Right atrium auricular region (tissue), 2 donors: Measurements from ENCODE around the gene DGKZ. TPM values are rescaled to one million over a fixed set of nuclear protein-coding genes. Genes with fewer than 3 reads are reported as not detected.
A peak's percentile ranks its signal among the peaks of the same experiment; 100 is the strongest.

ENCODE experiments used
- DNase-seq: peaks from one replicate; pipeline ENCODE4 v3.0.0-alpha.2; 2019; ENCODE audit warnings: low spot score
- H3K27ac ChIP-seq, 2 donors: fragments of 200-600 bp; sonication (generic); 1 replicate in 1 of 2; 2 replicates in 1 of 2; pipeline ENCODE4 v1.5.1; 2016 to 2019
- H3K27me3 ChIP-seq, 2 donors: fragments of 200-600 bp; sonication (generic); one replicate each; pipeline versions ENCODE4 v1.5.1 to v1.6.0; 2017 to 2019
- H3K36me3 ChIP-seq: fragments of 200-600 bp; sonication (generic); one replicate; pipeline ENCODE4 v1.5.1; 2016
- H3K4me1 ChIP-seq, 2 donors: fragments of 200-600 bp; sonication (generic); one replicate each; pipeline versions ENCODE4 v1.5.1 to v1.6.0; 2017 to 2019
- H3K4me3 ChIP-seq, 2 donors: fragments of 200-600 bp; sonication (generic); 1 replicate in 1 of 2; 2 replicates in 1 of 2; pipeline ENCODE4 v1.5.1; 2017 to 2019; ENCODE audit warnings: mild to moderate bottlenecking in 1 of 2, moderate library complexity in 1 of 2
- H3K9me3 ChIP-seq, 2 donors: fragments of 200-600 bp; sonication (generic); one replicate each; pipeline ENCODE4 v1.5.1; 2019
- total RNA-seq, 2 donors: library from RNA; depleted of rRNA; stranded (reverse); fragments of >200 nt; gene quantifications; one replicate each; pipeline ENCODE4 v1.1.0, GENCODE V29; 2016
- TF ChIP-seq, protein P1 (sequence below), 2 donors: fragments of 200-600 bp; sonication (generic); IDR thresholded peaks; one replicate each; pipeline ENCODE4 v1.5.1; 2019; ENCODE audit warnings: antibody characterized with exemption in 2 of 2

Gene DGKZ
- total RNA-seq, 2 donors from 2014 or later: 91.7 to 116 TPM

DNA sequence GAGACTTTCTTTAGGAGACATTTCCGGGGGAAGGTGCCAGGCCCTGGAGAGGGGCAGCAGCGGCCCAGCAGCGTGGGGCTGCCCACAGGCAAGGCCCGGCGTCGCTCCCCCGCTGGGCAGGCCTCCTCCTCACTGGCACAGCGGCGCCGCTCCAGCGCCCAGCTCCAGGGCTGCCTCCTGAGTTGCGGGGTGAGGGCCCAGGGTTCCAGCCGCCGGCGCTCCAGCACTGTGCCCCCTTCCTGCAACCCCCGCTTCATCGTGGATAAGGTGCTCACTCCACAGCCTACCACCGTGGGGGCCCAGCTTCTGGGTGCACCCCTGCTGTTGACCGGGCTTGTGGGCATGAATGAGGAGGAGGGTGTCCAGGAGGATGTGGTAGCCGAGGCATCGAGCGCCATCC, 19.0 kb downstream of the DGKZ start:
- peaks cover 34% of the 10 kb centered on the region for H3K36me3 ChIP-seq

DNA sequence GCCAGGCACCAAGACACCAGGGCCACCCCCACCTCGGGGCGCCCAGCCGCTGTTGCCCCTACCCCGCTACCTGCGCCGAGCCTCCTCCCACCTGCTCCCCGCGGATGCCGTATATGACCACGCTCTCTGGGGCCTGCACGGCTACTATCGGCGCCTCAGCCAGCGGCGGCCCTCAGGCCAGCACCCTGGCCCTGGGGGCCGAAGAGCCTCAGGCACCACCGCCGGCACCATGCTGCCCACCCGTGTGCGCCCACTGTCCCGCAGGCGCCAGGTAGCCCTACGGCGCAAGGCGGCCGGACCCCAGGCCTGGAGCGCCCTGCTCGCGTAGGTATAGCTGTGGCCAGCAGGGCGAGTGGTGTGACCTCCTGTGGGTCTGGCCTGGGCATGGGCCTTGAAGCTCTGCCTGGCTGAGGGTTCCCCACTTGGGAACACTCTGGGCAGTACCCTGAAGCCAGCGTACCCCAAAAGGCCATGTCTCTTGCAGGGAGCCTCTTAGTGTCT, 19.4 kb downstream of the DGKZ start:
- Histone ChIP-seq H3K36me3 (peaks cover 38% of the 10 kb centered on the region), H3K4me3 (no peak overlapping the region), H3K27me3 (no peaks in the 10 kb centered on the region), H3K4me1 (peaks cover 5 to 63% of the 10 kb centered on the region in 2 donors), H3K27ac (peak overlapping the region; percentile 88 to 90), H3K9me3 (no peaks in the 10 kb centered on the region)
- TF ChIP-seq, protein P1, sequence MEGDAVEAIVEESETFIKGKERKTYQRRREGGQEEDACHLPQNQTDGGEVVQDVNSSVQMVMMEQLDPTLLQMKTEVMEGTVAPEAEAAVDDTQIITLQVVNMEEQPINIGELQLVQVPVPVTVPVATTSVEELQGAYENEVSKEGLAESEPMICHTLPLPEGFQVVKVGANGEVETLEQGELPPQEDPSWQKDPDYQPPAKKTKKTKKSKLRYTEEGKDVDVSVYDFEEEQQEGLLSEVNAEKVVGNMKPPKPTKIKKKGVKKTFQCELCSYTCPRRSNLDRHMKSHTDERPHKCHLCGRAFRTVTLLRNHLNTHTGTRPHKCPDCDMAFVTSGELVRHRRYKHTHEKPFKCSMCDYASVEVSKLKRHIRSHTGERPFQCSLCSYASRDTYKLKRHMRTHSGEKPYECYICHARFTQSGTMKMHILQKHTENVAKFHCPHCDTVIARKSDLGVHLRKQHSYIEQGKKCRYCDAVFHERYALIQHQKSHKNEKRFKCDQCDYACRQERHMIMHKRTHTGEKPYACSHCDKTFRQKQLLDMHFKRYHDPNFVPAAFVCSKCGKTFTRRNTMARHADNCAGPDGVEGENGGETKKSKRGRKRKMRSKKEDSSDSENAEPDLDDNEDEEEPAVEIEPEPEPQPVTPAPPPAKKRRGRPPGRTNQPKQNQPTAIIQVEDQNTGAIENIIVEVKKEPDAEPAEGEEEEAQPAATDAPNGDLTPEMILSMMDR (IDR thresholded peaks at IDR 0.05): no peak
- DNase-seq: no peak

More for the DNA sequence above, 19.0 kb downstream of the DGKZ start:
- H3K27ac ChIP-seq: peak overlapping the region; percentile 88 to 90
- no peaks in the 10 kb centered on the region for H3K9me3 ChIP-seq
- H3K27me3 ChIP-seq: no peaks in the 10 kb centered on the region
- DNase-seq: no peak
- TF ChIP-seq, protein P1 (IDR thresholded peaks at IDR 0.05): no peak
- H3K4me1 ChIP-seq: peaks cover 5 to 68% of the 10 kb centered on the region in 2 donors
- no peak overlapping the region for H3K4me3 ChIP-seq

DNA sequence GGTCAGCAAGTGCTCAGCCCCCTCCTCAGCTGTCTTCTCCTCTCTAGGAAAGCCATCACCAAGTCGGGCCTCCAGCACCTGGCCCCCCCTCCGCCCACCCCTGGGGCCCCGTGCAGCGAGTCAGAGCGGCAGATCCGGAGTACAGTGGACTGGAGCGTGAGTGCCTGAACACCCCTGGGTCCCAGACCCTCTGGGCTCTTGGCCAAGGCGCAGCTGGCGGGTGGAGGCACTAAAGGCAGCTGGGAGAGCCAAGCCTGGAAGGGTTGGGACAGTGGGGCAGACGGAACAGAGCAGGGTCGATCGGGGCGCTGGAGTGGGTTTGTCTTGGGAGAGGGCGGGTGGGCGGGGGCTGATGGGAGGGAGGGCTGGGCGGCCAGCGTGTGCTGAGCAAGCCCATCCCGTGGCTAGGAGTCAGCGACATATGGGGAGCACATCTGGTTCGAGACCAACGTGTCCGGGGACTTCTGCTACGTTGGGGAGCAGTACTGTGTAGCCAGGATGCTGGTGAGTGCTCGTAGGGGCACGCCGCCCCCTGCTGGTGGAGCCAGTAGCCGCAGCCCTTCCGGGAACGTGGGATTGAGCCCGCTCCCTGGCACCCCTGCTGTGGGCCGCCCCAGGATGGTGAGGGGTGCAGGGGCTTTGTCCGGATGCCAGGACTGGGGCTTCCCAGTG, 20.1 kb downstream of the DGKZ start:
- Histone ChIP-seq H3K9me3 (no peaks in the 10 kb centered on the region), H3K4me1 (peaks cover 5 to 56% of the 10 kb centered on the region in 2 donors), H3K27me3 (no peaks in the 10 kb centered on the region), H3K36me3 (peaks cover 45% of the 10 kb centered on the region), H3K27ac (peak overlapping the region; percentile 88 to 90), H3K4me3 (no peak overlapping the region)
- DNase-seq: no peak
- TF ChIP-seq, protein P1 (IDR thresholded peaks at IDR 0.05): peak; percentile 92 to 97

DNA sequence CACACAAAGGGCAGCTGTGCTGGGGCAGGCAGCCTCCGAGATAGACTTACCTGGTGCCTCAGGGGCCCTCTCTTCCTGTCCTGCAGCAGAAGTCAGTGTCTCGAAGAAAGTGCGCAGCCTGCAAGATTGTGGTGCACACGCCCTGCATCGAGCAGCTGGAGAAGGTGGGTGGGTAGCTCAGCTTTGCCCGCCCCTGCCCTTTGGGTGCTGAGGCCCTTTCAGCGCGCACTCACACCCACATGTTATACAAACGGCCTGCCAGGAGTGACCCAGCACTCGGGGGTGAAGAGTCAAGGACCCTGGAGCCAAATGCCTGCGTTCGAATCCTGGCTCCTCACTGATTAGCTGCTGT, 20.6 kb downstream of the DGKZ start:
- TF ChIP-seq, protein P1 (IDR thresholded peaks at IDR 0.05): peak in 1 of 2 donors; percentile 32
- no peak for DNase-seq
- Histone ChIP-seq H3K36me3 (peaks cover 50% of the 10 kb centered on the region), H3K9me3 (no peaks in the 10 kb centered on the region), H3K27ac (peak overlapping the region in 1 of 2 donors; percentile 88), H3K4me1 (peaks cover 5 to 51% of the 10 kb centered on the region in 2 donors), H3K4me3 (no peak overlapping the region), H3K27me3 (no peaks in the 10 kb centered on the region)

DNA sequence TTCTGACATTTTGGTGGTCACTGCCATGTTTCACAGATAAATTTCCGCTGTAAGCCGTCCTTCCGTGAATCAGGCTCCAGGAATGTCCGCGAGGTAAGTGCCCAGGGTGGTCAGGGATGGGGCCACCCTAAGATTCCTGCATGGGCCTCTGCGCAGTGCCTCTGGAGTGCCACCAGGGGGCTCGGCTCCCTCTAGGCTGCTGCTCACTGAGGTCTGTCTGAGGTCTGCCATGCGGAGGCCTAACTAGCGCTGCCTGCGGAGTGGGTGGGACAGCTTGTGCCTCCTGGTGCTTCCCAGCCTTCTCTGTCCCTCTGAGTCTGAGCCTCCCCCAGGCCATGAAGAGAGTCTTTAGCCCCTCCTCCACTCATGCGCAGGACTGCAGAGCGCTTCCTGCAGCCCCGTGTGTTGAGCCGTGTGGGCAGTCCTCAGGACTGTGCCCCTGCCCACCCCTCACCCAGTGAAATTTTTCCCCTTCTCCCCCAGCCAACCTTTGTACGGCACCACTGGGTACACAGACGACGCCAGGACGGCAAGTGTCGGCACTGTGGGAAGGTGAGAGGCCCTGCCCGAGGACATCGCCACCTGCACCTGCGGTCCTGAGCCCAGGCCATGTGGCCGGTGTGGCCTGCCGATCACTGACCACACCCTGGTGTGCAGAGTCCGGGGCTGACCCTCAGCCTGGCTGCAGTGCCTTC, 22.3 kb downstream of the DGKZ start:
- TF ChIP-seq, protein P1 (IDR thresholded peaks at IDR 0.05): peak; percentile 64 to 87
- no peak overlapping the region for H3K27ac ChIP-seq
- DNase-seq: no peak
- no peaks in the 10 kb centered on the region for H3K27me3 ChIP-seq
- H3K36me3 ChIP-seq: peaks cover 63% of the 10 kb centered on the region
- H3K4me3 ChIP-seq: no peak overlapping the region
- peaks cover 0 to 34% of the 10 kb centered on the region in 2 donors for H3K4me1 ChIP-seq
- no peaks in the 10 kb centered on the region for H3K9me3 ChIP-seq
